GM18507 (cell line): ENCODE data around the gene ELMO2.
A peak's percentile ranks its signal among the peaks of the same experiment; 100 is the strongest.

Source experiments
- DNase-seq: peaks from one replicate; pipeline ENCODE4 v3.0.0; 2011; ENCODE audit warnings: low read depth; ENCODE audit not compliant: insufficient read length; ENCODE audit errors: extremely low spot score
- FAIRE-seq: peaks from 2 replicates; lab custom pipeline; 2011; peaks lifted over from hg19 to GRCh38; lab: Jason Lieb, UNC

ELMO2 gene

DNA sequence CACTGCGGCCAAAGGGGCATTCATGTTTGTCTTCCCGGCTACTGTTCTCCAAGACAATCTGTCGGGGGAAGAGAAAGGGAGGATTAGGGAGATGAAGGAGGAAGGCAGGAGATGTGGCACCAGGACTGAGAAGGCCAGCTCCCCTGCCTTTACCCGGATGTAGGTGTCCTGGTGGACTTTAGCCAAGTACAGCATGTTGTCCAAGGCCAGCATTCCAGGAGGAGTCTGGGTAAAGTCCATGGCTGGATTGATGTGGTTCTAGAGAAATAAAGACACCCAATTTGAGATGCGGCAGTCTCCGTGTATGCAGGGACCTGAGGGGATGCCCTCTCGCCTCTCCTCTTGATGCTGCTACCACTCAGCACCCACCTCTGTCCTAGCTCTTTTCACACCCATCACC lies 32.0 kb downstream of the ELMO2 start:
- FAIRE-seq, result no peak
- no peak for DNase-seq

DNA sequence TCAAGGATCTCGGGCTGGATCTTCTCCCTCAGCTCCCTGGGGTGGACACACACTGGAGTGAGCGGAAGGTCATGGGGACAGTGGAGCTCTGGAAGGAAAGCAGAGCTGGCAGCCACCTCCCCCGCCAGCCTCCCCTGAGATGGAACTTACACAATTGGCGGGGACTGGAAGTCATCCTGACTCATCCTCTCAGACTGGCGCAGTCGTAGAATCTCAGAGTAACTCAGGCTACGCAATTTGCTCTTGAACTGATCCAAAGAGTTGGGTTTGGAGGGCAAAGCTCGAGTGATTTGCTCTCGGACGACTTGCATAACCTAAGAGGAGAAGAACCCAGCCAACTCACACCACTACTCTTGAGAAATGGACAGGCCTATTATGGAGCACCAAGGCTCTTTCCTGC lies 34.8 kb downstream of the ELMO2 start:
- FAIRE-seq (no peak), DNase-seq (no peak)

DNA sequence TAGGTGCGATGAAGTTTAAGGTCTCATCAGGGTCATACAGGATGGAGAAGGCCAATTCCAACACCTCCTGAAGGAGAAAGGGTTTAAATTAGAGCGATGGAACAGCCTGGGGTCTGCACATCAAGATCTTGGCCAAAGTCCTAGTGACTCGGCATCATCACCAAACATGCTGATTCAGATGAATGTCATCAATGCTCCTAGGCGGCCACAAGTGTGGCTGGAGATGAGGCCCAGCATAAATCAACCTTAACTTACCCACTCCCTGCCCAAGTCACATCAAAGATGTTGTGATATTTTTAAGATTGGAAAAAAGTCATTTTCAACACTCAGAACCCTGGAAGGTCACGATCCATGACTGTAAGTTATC lies 37.5 kb downstream of the ELMO2 start:
- DNase-seq (no peak), FAIRE-seq (no peak)

DNA sequence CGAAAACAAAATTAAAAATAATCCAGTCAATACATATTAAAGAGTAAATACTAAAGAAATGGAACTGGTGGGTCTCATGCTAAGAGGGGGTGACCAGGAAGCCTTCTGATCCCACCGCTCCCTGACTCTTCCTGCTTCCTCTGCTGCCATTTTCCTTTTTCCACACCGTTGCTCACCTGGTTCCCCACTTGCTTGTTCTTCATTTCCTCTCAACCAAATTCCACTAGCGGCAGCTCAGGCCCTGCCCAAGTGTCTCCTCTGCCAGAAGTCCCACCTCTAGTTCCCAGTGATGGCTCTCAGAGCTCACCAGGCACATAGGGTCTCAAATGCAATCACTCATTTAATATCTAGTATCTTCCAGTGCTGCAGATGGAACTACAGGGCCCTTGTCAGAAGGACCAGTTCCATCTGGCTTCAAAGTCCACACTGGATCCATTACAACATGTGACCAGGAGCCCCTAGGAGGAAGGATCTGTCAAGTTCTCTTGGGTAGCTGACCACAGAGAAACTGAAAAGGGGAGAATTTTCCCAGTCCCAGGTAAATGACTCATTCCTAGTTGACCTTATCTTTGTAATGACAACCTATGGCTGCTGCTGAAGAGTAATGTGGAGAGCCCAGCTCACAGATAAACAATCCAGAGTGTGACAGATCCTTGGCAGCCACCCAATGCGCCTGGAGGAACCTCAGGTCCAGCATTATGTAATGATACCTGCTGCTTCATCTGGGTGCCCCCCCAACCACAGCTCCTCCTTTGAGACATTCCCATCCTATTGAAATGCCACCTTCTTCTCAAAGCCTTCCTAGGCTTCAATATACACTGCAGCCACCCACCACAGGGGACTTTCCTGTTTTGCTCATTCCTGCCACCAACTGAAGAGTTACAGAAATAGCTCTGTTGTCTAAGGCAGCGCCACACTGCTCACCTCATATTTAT lies 38.2 kb downstream of the ELMO2 start:
- FAIRE-seq, result no peak
- no peak for DNase-seq

DNA sequence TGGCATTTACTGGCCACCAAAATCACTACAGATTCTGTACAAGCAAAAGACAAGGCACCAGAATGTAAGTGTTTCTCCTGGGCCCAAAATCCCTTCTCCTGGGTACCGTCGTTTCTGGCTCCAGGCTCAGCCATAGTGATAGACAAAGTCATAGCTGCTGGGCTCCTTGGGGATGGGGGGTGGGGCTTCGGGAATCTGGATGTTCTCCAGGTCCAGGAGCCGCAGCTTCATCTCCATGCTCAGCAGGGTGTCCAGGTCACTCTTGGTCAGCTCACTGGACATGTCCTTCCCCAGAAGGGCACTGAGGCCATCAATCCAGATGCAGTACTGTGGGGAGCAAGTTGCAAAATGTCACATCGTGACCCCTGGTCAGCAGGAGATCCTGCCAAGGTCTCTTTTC lies 39.2 kb downstream of the ELMO2 start:
- no peak for DNase-seq

DNA sequence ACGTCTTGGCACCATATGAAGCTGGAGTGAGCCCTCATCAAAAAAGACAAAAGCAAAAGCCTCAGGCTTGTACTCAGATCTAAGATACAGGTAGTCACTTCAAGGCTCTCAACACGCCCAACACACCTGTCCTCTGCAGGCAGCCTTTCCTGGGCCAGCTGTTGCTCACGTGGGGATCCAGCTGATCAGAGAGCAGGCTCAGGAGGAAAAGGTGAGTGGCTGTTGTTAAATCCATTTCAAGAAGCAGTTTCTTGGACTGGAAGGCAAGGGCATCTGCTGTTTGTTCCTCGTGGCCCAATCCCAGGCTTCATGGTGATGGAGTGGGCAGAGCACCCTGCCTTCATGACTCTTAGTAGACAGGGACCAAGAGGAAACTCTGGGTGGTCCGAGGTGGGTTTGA lies 39.6 kb downstream of the ELMO2 start:
- DNase-seq (no peak), FAIRE-seq (no peak)

More for the DNA sequence above, 39.2 kb downstream of the ELMO2 start:
- FAIRE-seq, result no peak

DNA sequence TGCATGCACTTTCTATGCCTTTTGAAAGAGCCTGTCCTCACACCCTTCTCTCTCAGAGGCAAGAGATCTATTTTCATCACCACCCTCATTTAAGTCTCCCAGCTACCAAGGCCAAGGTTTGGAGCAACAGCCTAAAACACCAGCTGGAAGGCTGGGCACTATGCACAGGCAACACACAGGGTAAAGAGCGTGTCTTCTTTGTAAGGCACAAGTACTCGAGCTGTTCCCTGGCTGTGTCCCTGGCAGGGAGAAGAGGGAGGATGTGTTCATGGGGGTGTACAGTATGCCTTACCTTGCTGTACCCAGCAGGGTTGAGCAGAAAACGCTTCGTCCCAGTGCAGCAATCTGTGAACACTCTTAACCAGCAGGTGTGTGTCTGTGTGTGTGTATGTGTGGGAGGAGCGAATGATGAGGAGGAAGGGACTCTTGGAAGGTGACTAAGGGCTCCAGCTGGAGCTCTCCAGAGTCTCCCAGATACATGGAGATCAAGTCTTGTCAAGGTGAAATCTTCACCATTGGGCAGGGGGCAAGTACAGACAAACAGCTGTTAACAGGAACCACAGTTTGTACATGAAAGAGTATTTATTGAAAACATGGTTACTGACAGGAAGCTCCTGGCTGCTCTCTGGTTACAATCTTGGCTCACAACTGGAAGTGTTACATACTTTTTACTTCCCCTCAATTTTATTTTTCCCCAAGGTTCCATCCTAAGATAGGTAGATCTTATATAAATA lies 40.8 kb downstream of the ELMO2 start:
- no peak for DNase-seq
- FAIRE-seq, result no peak

DNA sequence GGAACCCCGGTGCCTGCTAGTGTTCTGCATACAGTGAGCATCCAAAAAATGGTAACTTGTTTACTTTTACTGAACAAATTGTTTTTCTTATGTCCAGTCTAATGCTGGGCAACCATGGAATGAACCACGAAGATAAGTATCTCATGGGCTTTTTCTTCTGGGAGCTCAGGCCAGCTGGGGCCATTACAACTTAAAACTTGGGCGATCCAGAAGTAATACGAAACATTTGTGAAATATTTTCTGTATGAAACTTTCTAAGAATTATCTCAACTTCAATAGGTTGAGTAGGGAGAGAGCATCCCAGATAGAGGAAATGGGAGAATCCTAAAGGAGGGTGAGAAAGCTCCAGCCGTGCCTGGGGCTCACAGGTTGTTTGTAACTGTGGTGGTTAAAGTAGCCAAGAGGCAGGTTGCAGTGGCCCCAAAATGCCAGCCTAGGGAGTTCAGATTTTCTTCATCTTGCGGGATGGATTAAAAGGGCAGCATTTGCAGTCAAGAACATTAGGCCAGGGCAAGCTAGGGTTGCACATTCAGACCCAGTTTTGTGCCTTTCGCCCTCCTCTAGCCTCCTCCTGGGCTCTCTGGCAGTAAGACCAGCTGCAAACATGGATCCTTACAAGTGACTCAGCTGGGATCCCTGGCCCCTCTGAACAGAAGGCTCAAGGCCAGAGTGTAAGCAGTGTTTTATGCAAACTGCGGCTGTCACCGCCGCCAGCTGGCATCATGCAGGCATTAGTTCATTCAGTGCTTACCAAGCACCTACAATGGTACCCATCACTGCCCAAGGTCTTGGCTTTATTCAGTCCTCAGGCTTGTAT lies 41.5 kb downstream of the ELMO2 start:
- DNase-seq (no peak), FAIRE-seq (no peak)

DNA sequence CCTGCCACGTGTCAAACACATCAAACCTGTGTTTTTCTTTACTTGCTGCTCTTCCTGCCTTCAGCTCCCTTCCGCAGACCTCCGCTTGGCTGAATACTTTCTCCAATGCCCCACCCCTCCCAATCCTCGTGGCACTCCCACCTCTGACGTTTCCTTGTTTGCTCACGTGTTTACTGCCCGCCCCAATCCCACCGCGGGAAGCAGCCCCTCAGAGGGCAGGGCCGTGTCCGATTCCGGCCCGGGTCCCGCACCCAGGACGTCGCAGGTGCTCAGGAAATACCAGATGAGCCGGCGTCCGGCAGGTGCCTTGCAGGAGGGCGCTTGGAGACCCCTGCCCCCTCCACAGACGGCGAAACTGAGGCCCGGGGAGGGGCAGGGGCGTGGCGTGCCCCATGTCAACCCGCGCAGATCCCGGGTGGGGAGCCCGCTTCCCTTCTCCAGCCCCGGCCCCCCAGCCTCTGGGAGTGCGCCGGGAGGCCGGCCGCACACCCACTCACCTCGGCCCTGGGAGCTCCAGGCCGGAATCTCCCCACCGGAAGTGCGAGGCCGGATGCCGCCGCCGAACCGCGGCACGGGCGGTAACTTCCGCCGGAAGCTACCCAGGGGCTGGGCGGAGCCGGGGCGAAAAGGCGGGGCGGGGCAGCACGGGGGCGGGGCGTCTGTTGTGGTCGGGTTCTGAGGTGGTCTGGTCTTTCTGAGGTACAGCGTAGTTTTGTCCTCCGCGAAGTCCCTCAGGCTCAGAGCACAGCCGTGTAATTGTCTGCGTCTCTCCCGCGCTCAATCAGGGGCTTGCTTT lies 42.3 kb downstream of the ELMO2 start:
- FAIRE-seq (peak; percentile 84), DNase-seq (peak; percentile 90)

DNA sequence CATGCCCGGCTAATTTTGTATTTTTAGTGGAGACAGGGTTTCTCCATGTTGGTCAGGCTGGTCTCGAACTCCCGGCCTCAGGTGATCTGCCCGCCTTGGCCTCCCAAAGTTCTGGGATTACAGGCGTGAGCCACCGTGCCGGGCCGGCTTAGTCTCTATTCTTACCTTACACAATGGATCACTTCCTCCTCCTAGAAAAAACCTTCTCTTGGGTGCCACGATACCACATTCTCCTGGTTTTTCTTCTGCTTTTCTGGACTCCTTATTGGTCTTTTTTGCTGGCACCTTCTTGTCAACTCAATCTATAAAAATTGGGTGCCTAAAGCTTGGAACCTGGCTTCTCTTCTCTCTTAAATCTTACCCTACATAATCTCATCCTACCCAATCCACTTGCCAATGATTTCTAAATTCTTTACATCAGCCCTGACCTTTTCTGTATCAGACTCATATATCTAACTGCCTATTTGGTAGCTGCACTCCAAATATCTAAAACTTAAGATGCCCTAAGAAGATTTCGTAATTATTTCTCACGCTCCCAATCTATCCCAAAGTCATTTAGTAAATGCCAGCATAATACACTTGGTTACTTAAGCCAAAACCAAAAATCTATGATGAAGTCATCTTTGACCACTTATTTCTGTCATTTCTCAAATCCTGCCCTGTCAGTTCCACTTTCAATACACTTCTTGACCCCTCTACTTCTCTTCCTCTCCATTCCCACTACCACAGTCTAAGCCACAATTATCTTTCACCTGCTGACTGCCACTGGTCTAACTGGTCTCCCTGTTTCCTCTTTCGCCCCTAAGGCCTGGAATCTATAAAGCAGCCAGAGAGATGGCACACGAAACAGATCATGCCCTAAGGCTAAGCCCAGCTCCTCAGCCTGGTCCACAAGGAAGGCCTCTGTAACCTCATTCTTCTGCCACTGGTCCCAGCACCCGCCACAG lies 43.2 kb downstream of the ELMO2 start:
- no peak for DNase-seq

DNA sequence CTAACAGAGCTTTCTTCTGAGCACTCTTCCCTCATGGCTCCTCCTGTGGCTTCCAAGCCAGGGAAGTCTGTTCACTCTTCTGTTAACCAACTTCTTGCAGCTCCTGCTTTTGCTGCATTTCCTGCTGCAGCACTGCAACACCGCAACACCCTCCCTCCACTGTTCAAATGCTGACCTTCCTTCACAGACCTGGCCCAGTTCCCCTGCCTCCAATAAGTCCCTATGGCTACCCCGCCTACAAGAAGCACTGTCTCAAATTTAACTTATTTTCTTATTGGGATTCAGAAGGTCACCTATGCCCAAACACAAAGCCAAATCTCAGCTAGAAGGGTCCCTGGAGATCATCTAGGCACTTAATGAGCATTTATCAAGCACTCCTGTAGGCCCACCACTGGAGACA lies 44.6 kb downstream of the ELMO2 start:
- FAIRE-seq, result no peak
- no peak for DNase-seq

More for the DNA sequence above, 43.2 kb downstream of the ELMO2 start:
- FAIRE-seq, result peak; percentile 71

DNA sequence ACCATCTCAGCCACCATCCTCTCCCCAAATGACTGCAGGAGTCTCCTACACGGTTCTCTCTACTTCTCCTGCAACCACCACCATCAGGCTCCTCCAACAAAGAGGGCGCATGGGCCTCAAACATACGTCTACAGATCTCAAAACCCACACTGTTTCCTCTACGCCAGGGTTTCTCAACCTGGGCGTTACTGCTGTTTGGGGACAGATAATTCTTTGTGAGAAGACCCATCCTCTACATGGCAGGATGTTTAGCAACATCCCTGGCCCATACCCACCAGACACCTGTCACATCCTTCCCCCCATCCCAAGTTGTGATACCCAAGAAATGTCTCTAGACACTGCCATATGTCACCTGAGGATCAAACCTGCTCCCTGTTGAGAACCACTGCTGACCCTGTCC lies 45.0 kb downstream of the ELMO2 start:
- DNase-seq (no peak), FAIRE-seq (no peak)

DNA sequence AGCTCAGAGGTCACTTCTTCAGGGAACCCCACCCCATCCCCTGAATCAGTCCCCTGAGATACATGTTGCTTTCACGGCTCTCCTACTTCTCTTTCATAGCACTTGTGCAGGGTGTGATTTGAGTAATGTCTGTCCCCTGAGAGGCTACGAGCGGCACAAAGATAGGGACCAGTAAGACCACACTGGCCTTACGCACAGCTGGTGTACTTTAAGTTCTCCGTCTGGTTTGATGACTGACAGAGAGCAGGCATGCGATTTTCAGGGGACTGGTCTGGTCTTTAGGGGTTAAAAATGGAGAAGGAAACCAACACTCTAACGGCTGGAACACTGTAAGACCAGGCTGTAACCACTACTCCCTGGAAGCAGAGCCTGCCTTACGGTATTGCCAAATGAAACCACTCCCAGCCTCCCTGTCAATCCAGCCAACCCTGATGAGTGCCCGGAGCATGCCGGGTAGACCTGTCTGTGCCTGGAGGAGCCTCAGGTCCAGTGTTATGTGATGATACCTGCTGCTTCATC lies 47.1 kb downstream of the ELMO2 start:
- DNase-seq, result no peak
- peak; percentile 84 for FAIRE-seq

DNA sequence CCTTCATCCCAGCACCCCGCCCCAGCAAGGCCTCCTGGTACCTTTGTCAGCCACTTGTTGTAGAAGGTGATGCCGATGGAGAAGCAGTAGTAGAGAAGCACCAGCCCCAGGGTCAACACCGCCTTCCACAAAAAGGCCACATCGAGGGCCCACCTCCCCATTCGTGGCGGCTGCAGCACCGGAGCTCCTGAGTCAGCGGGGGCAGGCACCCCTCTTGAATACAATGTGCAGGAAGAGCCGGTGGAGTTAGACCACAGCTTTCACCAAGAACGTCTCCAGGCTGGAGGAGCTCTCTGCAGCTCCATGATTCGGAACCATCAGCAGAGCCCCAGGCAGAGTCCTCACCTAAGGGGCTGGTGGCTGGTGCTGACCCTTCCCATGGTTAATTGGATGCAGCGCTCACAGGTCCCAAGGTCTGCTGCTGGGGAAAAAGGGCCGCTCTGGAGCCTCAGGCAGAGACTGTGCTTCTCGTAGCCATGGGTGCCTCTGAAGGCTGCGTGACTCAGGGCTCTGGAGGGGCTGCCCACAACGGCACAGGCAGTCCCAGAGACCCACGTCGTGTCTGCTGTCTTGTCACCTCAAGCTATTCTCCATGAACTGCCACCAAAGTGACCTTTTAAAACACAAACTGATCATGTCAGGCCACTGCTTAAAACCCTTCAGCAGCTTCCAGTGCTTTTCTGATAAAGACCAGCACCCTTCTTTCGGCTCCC lies 47.9 kb downstream of the ELMO2 start:
- DNase-seq (no peak), FAIRE-seq (no peak)

DNA sequence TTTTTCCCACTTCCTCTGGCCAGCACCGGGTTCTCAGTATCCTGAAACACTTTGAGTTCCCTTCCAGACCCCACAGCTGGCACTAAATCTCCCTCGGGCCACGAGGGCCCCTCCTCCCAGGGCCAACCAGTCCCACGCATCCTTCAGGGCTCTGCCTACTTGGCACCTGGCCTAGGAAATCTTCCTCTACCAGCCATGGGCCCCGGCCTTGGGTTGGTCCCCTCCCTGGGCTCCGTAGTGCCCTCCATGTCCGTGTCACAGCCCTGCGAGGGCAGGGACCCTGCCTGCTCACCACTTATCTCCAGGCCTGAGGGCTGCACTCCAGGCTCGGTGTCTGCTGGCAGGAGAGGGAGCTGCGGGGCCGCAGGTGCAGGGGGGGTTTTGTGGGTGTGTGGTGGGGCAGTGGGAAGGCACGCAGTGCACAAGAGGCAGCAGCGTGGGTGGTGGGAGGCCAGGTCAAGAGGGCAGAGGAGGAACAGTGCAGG lies 49.3 kb downstream of the ELMO2 start:
- no peak for FAIRE-seq
- DNase-seq, result no peak

DNA sequence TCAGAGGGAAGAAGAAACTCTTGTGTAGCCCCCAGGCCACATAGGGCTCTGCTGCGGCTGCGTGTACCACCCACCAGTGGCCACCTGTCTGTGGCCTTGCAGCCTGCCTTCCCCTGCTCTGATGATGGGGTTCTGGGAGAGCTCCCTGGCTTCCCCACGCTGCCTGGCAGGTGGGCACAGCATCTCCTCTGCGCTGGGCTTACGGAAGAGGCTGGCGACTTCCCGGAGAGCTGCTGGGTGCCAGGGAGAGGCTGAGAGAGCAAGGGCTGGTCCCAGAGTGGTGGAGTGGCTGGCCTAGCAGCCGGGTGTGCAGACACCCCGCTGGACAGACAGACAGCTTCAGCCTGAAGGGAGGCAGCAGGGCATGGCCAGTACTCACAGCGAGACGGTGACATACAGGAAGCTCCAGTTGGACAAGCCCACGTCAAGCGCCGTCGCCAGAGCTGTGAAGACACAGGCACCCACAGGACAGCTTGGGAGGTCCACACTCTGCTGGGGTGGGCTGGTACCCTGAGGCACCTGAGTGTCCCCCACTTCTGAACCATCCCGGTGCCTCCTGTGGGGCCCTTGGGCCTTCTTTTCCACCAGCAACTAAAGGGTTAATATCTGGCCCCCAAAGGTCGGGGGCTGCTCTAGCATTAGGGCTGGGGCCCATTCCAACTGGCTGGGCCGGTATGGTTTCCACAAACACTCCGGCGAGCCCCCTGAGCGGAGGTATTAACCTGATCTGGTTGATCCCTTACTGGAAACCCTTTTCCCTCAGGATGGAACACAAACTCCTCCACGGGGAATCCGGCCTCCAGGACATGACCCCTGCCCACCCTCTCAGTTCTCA lies 50.0 kb downstream of the ELMO2 start:
- no peak for DNase-seq
- no peak for FAIRE-seq
